CD4-positive, alpha-beta T cell treated with Interferon gamma for 1 hour (primary cell): ENCODE results near the gene ARMC7.
"Not testable (repeated sequence)": the region's sequence is repeated elsewhere in the genome, so short reads cannot be mapped to it uniquely, and the experiment has no call there.

Experiments
- DNase-seq: peaks from one replicate; pipeline ENCODE4 v3.0.0-alpha.2; 2020

Gene ARMC7

GRCh38 chr17:75109407-75110233, at the start of gene ARMC7:
TSS of gene ARMC7 (plus strand) at chr17:75109969. CDS start at chr17:75110289, 320 bp downstream.
- peak; percentile 89 for DNase-seq

- DNase-seq, result no peak
Measured at GRCh38 chr17:75060434-75061054, 49.2 kb upstream of the ARMC7 start.

- no peak for DNase-seq
Measured at GRCh38 chr17:75061055-75061438, 48.7 kb upstream of the ARMC7 start.

- DNase-seq, result no peak
Measured at GRCh38 chr17:75061618-75062017, 48.2 kb upstream of the ARMC7 start.

GRCh38 chr17:75063201-75063600, 46.6 kb upstream of the ARMC7 start:
- DNase-seq, result no peak

GRCh38 chr17:75063626-75064025, 46.1 kb upstream of the ARMC7 start:
- no peak for DNase-seq

GRCh38 chr17:75064040-75064439, 45.7 kb upstream of the ARMC7 start:
- DNase-seq, result no peak

- DNase-seq, result no peak
Measured at GRCh38 chr17:75064460-75064859, 45.3 kb upstream of the ARMC7 start.

GRCh38 chr17:75064867-75065561, 44.8 kb upstream of the ARMC7 start:
- no peak for DNase-seq

GRCh38 chr17:75065562-75066151, 44.1 kb upstream of the ARMC7 start:
- no peak for DNase-seq

GRCh38 chr17:75067856-75068255, 41.9 kb upstream of the ARMC7 start:
- no peak for DNase-seq

- no peak for DNase-seq
Measured at GRCh38 chr17:75068750-75069149, 41.0 kb upstream of the ARMC7 start.

GRCh38 chr17:75069783-75070182, 40.0 kb upstream of the ARMC7 start:
- DNase-seq, result no peak

- DNase-seq, result not testable (repeated sequence)
Measured at GRCh38 chr17:75071478-75072271, 38.1 kb upstream of the ARMC7 start.

- not testable (repeated sequence) for DNase-seq
Measured at GRCh38 chr17:75072909-75073308, 36.9 kb upstream of the ARMC7 start.

- DNase-seq, result no peak
Measured at GRCh38 chr17:75073618-75074047, 36.1 kb upstream of the ARMC7 start.

GRCh38 chr17:75074532-75074931, 35.2 kb upstream of the ARMC7 start:
- no peak for DNase-seq

GRCh38 chr17:75075597-75076336, 34.0 kb upstream of the ARMC7 start:
- DNase-seq, result no peak

- DNase-seq, result no peak
Measured at GRCh38 chr17:75077072-75077495, 32.7 kb upstream of the ARMC7 start.

GRCh38 chr17:75077496-75078283, 32.1 kb upstream of the ARMC7 start:
- DNase-seq, result peak; percentile 53
